IPS-18c (cell line): ENCODE measurements around the gene PAX9.
"Not testable (repeated sequence)": the region's sequence is repeated elsewhere in the genome, so short reads cannot be mapped to it uniquely, and the experiment has no call there.

Source experiments
- H3K4me3 ChIP-seq: 2 replicates; pipeline ENCODE4 v1.7.0; 2013; ENCODE audit warnings: low read depth, mild to moderate bottlenecking, low read length, moderate library complexity; ENCODE audit not compliant: insufficient read depth
- H3K9me3 ChIP-seq: one replicate; pipeline ENCODE4 v1.6.1; 2013; ENCODE audit warnings: mild to moderate bottlenecking, low read length, moderate library complexity; ENCODE audit not compliant: control insufficient read depth, insufficient read depth

Gene PAX9

DNA sequence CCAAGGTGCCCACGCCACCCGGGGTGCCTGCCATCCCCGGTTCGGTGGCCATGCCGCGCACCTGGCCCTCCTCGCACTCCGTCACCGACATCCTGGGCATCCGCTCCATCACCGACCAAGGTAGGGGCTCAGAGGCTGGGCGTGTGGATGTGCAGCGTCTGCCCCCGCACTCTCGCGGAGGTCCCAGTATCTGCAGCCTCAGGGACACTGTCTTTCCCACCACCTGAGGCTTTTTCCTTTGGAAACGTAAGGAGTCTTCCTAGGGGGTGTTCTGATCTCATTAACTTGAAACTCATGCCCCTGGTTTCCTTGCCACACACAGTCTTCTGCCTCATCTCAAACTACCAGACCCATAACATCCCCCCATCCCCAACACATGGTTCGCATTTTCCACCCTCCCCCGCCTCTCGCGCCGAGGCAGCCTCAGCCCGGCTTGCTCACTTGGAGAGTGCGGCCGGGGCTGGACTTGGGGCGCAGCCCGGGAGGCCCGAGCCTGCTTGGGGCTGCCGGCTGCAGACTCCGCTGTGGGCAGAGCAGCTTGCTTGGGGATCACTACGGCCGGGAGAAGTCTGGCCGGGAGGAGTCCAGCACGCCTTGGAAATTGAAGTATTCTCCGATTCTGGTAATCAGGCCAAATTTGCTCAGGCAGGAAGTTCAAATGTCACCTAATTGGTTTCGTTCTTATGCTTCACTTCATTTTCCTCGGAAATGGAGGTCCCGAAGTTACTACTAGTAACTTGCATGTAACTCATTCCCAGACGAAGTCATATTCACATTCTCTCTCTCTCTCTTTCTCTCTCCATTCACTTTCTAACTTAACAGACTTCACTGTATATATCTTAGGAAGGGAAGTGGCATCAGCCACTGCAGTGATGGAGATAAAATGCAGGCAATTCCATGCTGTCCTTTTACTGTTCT, 2.0 kb downstream of the PAX9 start:
- Histone ChIP-seq H3K9me3 (peaks cover 7% of the 10 kb centered on the region), H3K4me3 (peak overlapping the region; percentile 43)

DNA sequence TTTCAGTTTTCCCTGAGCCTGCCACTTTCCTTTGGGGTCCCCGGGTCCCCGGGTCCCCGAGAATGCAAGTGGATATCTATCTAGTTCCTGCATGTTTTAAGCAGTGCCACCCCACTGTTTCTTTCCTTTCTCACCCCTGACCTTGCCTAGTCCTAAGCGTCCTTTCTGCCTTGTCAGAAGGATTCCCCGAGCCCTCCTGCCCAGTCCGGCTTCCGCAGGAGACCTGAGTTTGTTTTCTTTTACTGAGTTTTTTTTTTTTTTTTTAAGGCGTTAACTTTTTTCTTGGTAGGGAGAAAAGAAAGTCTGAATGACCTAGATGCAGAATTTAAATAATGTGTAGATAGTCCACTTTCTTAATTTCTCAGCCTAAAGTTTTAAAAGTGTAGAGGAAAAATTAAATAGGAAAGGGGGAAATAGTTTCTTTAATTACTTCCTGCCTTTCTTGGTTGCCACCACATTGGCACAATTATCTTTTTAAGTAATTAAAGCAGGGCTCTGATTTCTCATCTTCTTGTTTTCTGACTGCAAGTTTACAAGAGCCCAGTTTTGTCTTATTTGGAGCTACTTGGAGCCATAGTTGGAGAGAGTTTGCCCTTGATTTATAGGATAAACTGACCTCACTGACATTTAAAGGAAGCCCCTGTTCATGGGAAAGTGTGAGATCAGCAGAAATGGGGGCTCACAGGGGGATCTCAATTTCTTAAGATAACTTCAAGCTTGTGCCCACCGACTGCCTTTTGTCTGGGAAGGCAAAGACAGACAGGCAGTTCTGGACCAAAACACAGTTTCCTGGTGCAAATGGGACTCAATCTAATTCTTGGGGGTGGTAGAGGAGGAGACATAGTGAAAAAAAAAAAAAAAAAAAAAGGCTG, 2.9 kb downstream of the PAX9 start:
- Histone ChIP-seq H3K9me3 (peaks cover 5% of the 10 kb centered on the region), H3K4me3 (no peak overlapping the region)

DNA sequence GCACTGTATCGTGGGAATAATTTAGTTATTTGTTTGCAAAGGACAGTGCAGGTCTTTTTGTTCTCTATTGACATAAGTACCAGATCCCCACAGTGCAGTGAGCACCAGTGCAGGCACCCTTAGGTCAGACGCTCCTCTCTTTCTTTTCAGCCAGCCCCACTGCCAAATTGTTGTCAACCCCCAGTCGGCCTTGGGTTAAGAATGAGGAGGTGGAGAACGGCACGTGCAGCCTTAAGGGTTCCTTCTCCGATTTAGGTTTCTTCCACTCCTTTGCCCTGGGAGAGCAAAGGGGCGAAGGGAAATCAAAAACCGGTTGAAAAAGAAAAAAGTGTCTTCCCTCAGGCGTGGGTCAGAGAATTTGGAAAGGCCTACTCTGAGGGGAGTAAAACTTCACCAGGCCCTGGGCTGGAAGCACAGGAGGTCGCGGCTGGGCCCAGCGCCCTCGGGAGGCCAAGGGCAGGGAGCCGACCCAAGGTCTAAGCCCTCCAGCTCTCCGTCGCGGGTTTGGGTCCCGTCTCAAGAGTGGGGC, 4.3 kb downstream of the PAX9 start:
- Histone ChIP-seq H3K4me3 (peak overlapping the region; percentile 40), H3K9me3 (no peaks in the 10 kb centered on the region)

DNA sequence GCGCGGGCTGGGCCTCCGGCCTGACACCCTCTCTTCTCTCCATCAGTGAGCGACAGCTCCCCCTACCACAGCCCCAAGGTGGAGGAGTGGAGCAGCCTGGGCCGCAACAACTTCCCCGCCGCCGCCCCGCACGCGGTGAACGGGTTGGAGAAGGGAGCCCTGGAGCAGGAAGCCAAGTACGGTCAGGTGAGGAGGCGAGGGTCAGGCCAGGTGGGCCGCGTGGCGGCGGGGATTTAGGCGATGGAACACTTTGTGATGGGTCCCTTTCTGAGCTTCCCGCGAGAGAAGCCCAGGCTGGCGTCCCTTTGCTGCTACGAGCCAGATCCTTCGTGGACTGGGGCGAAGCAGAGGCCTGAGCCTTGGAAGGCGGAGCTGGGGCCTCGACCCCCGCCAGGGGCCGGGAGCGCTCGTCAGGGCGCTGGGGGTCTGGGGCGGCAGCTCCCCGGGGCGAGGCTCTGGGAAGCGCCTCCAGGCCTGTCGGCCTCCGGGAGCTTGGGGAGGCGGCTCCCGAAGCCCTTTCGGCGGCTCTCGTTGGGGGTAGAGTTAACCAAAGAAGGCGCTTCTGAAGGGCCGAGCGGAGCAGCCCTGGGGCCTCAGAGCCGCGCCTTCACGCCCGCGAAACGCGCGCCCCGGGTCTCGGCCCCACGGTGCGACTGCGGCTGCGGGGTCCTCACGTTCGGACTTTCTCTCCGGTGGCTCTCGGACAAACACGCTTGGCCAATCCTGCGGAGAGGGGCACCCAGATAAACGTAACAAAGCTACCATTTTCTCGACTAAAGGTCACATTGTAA, 5.0 kb downstream of the PAX9 start:
- peak overlapping the region; percentile 40 for H3K4me3 ChIP-seq
- H3K9me3 ChIP-seq: no peaks in the 10 kb centered on the region

DNA sequence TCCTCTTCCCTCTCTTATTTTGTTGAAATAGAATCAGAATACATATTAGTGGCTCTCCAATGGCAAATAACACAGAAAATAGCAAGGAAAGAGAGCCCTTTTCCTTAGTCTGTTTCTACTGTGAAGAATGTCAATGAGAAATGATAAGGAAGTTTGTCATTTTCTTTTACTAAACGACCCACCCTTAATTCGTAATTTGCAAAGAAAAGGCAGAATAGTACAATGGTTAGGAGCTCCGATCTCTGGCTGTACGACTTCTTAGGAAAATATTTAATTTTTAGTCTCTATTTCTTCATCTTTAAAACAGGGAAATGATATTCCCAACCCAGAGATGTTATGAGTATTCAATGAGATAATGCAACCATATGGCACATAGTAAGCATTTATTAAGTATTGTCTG, 6.0 kb downstream of the PAX9 start:
- Histone ChIP-seq H3K9me3 (no peaks in the 10 kb centered on the region), H3K4me3 (no peak overlapping the region)

DNA sequence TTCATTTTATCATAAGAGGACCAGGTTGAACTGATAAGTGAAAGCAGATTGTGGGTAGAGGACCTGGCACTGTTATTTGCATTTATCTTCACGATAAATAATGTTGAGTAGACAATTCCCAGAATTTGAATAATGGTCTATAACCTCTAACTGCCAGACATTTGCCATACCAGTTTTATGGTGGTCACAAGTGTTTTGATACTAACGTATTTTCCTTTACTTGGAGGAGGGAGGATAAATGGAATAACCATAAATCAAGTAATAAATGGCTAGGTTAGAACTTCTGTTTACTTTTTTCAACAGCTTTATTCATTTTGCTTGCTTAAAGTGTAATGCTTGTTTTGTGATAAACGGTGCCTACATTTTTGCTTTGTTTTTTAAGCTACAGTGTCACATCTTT, 9.5 kb downstream of the PAX9 start:
- Histone ChIP-seq H3K9me3 (no peaks in the 10 kb centered on the region), H3K4me3 (no peak overlapping the region)

DNA sequence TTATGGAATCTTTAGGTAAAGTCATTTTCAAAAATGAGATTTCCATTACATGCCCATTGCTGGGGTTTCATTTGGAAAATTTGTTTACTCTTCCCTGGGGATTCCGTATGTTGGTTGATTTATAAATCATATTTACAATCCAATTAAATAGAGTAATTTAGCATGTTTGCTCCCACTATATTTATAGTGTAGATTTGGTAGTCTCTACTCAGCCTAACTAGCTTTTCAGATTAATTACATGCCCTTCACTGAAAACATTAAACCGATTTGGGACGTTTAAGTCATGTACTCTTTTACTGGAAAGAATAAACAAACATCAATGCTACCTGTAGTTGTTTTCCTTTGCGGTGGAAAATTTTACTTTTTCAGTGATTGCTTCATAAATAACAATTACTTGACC, 10.4 kb downstream of the PAX9 start:
- Histone ChIP-seq H3K9me3 (no peaks in the 10 kb centered on the region), H3K4me3 (no peak overlapping the region)

DNA sequence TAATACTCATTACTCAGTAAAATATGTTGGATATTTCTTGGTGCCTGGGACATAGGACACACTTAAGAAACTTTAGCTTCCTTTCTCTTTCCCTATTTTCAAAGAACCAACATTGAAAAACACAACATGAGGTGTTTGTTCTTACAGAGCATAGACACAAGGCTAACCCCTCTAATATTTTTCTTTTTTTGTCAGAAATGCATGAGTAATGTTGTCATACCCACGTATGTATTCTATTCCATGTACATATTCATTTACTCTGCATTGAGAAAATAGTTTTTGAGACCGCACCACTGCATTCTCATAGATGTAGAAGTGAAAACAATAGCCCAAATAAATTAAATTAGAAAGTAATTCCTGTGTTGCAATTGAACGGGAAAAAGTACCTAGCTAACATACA, 13.0 kb downstream of the PAX9 start:
- H3K4me3 ChIP-seq: no peak overlapping the region
- H3K9me3 ChIP-seq: no peaks in the 10 kb centered on the region

DNA sequence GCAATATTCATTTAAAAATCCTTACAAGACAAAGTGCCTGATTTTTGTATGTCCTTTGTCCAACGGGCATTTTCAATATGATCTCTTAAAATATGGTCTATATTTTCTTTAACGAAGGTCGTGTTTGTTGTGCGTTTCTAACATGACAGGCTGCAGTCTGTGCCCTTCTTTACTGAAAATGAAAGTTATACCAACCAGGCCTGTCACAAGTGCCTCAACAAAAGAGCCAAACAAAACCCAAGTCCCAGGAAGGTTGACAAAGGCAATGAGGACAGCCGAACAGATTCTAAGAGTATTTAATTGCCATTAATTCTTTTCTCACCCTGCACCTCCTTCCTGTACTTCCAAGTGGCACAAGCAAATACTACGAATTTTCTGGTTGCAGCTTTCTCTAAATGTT, 13.9 kb downstream of the PAX9 start:
- Histone ChIP-seq H3K9me3 (no peaks in the 10 kb centered on the region), H3K4me3 (no peak overlapping the region)

DNA sequence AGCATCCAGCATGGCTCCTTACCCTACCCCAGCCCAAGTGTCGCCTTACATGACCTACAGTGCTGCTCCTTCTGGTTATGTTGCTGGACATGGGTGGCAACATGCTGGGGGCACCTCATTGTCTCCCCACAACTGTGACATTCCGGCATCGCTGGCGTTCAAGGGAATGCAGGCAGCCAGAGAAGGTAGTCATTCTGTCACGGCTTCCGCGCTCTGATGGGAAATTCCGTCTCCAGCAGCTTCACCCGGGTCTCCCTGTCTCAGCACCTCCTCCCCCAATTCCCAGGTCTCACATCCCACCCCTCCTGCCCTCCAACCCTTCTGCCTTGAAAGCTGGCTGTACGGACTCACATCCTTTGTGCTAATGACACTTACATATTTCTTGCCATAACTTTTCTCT, 14.6 kb downstream of the PAX9 start:
- H3K9me3 ChIP-seq: no peaks in the 10 kb centered on the region
- no peak overlapping the region for H3K4me3 ChIP-seq

DNA sequence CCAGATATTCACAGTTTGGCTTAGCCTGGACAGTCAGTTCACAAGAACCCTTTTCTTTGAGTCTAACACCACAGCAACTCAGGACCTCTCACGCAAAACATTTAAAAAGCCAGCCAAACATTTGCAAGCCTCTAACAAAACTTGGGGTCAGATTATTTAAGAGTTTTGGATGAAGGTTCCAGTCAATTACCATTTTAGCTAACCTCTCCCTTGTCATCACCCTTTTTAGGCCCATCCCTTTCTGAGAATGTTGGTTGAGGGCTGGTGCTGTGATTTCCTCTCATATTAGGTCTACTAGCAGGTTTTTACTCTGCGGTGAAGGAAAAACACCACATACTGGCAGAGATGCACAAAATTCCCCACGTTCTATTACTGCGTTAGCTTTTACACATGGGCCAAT, 20.7 kb downstream of the PAX9 start:
- Histone ChIP-seq H3K4me3 (no peak overlapping the region), H3K9me3 (no peaks in the 10 kb centered on the region)

DNA sequence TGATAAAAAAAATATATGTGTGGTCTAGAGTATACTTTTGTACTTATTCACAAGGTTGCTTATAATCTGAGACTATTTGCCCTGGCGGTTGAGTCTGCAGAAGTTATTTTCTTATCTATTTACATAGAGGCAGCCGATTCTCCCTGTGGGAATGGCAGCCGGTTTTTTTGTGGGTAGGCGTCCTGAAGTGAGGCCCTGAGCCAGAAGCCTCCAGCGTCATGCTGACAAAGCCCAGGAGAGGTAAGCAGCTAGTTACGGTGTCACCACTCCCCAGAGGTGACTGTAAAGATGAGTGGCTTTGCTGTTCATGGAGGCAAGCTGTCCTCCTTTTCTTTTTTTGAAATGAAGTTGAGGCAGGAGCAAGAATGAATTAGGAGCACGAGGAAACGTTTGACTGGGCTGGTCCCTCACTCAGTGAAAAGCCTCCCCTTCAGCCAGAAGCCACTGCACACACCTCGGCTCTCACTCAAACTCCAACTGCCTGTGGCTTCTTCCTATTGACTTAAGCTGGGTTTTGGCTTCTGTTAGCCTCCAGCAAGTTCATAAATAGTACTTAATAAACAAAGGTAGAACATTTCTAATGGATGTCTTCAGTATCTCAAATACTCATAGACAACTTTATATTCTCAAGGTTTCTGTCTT, 21.5 kb downstream of the PAX9 start:
- no peaks in the 10 kb centered on the region for H3K9me3 ChIP-seq
- no peak overlapping the region for H3K4me3 ChIP-seq

DNA sequence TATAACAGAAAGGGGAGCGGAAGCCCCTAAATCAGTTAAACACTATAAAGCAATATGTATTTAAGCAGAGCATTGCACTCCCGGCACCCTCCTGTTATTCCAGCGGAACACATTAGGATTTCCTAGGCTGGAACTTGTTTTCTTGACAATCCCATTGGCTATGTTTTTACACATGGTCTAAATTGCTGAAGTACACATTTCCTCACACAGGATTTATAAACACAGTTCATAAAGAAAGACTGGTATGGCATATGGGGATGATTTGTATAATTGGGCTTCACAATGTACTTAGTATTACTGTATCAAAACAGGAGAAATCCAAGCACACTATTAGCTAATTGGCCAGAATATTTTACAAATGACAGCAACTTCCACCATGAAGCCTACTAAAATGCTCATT, 23.3 kb downstream of the PAX9 start:
- Histone ChIP-seq H3K9me3 (no peaks in the 10 kb centered on the region), H3K4me3 (no peak overlapping the region)

DNA sequence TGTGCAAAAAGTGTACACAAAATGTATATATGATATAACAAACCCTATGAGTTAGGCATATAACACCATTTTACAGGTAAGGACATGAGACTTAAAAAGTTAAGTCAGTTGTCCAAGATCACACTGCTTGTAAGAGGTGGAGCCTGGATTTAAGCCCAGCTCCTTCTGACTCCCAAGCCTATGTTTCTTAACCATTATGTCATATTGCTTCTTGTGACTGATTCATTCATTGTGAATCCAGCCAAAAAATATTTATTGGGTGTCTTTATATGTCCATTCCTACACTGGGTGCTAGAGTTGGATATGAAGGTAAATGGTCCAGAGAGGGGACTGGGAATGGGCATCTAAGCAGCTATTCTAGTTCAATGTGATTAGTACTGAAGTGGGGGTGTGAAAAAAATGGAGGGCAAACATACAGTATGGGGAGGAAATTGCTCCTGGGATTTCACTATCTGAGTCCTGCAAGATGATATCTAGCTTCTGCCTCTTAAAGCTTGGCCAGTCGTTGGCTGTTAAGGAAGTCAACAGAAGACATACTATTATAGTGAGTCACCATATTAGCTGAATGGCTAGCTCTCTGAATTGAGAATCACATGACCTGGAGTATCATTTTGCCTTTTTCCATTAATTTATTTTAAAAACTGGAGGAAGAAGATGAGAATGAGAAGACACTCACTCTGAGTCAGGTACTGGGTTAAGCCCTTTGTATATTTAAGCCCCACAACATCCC, 28.8 kb downstream of the PAX9 start:
- Histone ChIP-seq H3K9me3 (no peaks in the 10 kb centered on the region), H3K4me3 (no peak overlapping the region)

DNA sequence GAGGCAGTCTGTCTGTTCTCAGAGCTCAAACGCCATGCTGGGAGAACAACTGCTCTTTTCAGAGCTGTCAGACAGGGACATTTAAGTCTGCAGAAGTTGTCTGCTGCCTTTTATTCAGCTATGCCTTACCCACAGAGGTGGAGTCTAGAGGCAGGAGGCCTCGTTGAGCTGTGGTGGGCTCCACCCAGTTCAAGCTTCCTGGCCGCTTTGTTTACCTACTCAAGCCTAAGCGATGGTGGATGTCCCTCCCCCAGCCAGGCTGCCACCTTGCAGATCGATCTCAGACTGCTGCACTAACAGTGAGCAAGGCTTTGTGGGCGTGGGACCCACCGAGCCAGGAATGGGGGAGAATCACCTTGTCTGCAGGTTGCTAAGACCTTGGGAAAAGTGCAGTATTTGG, 37.8 kb downstream of the PAX9 start:
- not testable (repeated sequence) for H3K4me3 ChIP-seq, H3K9me3 ChIP-seq

DNA sequence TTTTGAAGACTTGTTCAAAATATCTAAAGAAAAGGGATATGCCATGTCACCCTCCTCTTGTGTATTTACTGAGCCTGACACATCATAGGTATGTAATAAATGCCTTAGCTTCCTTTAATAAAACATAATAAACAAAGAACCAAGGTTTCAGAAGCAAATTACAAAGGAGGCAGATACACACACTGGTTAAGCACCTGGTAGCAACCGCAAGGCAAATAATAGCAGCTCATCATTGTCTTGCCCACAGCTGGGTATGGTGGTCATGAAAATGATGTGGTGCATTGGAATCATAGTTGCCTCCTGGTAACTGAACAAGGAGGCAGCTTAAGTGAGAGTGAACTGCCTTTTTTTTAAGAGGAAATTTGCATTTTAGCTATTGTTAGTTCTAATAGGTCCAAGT, 39.0 kb downstream of the PAX9 start:
- H3K9me3 ChIP-seq: no peaks in the 10 kb centered on the region
- H3K4me3 ChIP-seq: no peak overlapping the region
